GM19351 (cell line): ENCODE data around the gene RPL28.
"Not testable (repeated sequence)": the region's sequence is repeated elsewhere in the genome, so short reads cannot be mapped to it uniquely, and the experiment has no call there.

Experiments
- ATAC-seq: cut with Tn5 transposase; IDR thresholded peaks from one replicate; pipeline ENCODE4 v1.9.1; 2021; ENCODE audit warnings: mild to moderate bottlenecking, moderate library complexity; ENCODE audit not compliant: unreplicated experiment

The RPL28 gene

GRCh38 chr19:55446060-55446459 lies 60.3 kb downstream of the RPL28 start:
- no peak for ATAC-seq

DNA sequence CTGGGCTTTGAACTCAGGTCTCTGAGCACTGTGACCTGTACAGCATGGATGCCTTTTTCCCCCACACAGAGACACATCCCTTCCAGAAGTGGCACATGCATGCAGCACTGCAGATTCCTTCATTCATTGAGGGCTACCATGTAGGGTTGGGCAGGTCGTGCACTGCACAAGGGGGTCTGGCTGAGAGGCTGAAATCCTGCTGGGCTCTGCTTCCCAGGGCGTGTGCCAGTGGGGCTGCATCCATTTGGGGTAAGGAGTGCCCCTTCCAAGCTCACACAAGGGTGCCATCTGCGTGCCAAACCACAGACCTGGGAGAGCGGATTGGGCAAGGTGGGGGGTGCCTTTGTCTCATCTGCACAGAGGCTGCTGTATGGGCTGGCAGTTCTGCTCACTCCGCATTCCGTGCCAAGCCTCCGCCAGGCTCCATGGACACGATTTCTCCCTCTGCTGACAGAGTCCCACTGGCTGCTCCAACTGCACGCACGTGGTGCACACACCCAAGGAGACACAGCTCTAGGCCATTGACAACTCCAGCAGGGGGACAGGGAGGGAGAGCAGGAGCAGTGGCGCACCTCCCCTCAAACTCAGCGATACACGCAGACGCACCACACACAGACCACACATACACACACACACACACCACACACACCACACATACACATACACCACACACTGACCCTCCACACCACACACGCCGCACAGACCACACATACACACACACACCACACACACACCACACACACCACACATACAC lies 61.9 kb downstream of the RPL28 start:
- ATAC-seq, result no peak

- ATAC-seq, result not testable (repeated sequence)
These were observed 62.4 kb downstream of the RPL28 start for GRCh38 chr19:55448175-55448490.

DNA sequence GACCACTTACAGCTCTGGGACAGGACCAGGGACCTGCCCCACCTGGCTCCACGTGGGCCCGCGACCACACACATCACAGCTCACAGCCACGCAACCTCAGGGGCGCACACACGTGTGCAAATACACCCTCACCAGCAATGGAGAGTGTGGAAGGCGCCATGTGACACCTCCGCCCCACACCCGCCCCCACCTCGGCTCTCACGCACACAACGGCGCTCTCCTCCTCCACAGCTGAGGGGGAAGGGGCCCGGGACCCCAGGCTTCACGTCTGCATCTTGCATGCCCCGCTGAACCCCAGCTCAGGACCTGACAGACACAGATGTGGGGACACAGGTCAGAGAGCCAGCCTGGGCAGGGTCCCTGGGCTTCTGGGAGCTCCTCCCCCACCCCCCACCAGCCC lies 63.7 kb downstream of the RPL28 start:
- ATAC-seq, result no peak

DNA sequence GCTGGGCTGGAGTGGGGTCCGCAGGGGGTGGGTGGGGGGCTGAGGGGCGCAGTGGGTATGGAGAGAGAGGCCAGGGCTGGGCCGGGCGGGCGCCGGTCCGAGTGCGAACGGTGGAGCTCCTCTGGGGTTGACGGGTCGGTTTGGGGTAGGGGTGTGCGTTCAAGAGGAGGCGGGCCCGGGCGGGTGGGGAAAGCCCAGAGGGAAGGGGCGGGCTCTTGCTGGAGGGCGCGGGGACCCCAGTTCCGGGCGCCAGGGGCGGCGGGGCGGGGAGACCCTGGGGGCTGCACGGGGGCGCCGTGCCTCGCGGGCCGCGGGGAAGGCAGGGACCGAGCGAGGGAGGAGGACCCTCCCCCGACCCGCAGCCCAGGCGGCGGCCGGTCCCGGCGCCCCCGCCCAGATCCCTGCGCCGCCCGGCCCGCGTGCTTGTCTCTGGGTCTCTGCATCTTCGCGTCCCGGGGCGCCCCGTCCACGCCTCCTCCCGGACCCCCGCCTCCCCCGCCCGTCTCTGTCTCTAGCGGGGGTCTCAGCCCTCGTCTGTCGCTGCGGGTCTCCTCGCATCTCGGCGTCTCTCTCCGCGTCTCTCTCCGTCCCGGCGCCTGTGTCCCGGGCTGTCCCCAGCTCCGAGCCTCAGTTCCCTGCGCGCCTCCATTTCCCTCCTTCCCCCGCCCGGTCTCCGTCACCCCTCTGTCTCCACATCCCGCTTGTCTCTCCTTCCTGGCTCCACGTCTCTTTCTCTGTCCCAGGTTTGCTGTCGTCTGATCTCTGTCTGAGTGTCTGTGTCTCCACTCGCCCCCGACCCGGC lies 65.6 kb downstream of the RPL28 start:
- no peak for ATAC-seq

DNA sequence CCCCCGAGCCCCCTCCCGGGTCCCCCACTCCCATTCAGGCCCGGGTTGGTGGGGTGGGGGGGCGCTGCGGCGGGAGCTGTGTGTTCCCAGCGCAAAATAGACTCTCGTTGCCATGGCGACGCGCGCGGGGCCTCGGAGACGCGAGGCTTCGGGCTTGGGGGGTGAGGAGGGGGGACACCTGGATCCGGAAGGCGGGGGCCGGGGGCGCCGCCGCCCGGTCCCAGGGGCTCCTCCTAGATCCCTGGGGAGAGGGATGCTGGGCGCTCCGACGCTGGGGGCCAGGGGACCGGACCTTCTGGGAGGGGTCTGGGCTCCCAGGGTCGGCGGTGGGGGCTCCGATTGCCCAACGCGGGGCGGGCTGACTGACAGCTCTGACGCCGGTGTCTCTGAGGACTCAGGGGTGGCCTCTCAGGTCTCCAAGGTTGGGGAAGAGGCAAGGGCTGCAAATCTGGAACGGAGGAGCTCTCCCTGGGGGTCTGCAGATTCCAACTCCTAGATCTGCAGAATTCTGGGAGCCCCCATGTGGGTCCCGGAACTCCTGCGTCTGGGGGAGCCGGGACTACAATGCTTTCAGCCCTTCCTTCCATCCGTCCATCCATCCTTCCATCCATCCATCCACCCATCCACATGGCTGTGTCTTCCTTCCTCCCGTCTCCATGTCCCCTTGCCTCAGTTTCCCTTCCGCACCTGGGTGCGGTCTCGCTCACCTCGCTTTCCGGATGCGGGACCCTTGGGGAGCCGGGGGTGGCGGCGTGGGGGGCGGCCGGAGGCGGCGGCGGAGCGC lies 66.4 kb downstream of the RPL28 start:
- no peak for ATAC-seq
